Fibroblast of upper back skin (primary cell): ENCODE results near the gene LRRN1.

Source experiments
- DNase-seq: peaks from one replicate; pipeline ENCODE4 v3.0.0-alpha.2; 2013

Gene LRRN1

GRCh38 chr3:3799173-3800079 lies at the start of gene LRRN1:
TSS of gene LRRN1 (plus strand) at chr3:3799431. CDS start at chr3:3844642, 45,211 bp downstream.
- no peak for DNase-seq

- DNase-seq, result no peak
Measured at GRCh38 chr3:3753416-3753815, 45.8 kb upstream of the LRRN1 start.

GRCh38 chr3:3765661-3766060 lies 33.6 kb upstream of the LRRN1 start:
- no peak for DNase-seq

- DNase-seq, result no peak
Measured at GRCh38 chr3:3766140-3766539, 33.1 kb upstream of the LRRN1 start.

- no peak for DNase-seq
Measured at GRCh38 chr3:3771094-3771493, 28.1 kb upstream of the LRRN1 start.

- peak; percentile 23 for DNase-seq
Measured at GRCh38 chr3:3771567-3771966, 27.7 kb upstream of the LRRN1 start.

- DNase-seq, result no peak
Measured at GRCh38 chr3:3772338-3772737, 26.9 kb upstream of the LRRN1 start.

- DNase-seq, result no peak
Measured at GRCh38 chr3:3772920-3773319, 26.3 kb upstream of the LRRN1 start.

- no peak for DNase-seq
Measured at GRCh38 chr3:3776607-3777006, 22.6 kb upstream of the LRRN1 start.

GRCh38 chr3:3778216-3778615 lies 21.0 kb upstream of the LRRN1 start:
- no peak for DNase-seq

- DNase-seq, result peak; percentile 75
Measured at GRCh38 chr3:3778641-3779270, 20.5 kb upstream of the LRRN1 start.

GRCh38 chr3:3782457-3782856 lies 16.8 kb upstream of the LRRN1 start:
- no peak for DNase-seq

GRCh38 chr3:3783210-3783609 lies 16.0 kb upstream of the LRRN1 start:
- DNase-seq, result no peak

- no peak for DNase-seq
Measured at GRCh38 chr3:3783696-3784095, 15.5 kb upstream of the LRRN1 start.

- no peak for DNase-seq
Measured at GRCh38 chr3:3792391-3792790, 6.8 kb upstream of the LRRN1 start.

- no peak for DNase-seq
Measured at GRCh38 chr3:3798631-3799113, 559 bp upstream of the LRRN1 start.

GRCh38 chr3:3800080-3800455 lies 837 bp downstream of the LRRN1 start:
- DNase-seq, result no peak

- no peak for DNase-seq
Measured at GRCh38 chr3:3800685-3801493, 1.7 kb downstream of the LRRN1 start.

- DNase-seq, result no peak
Measured at GRCh38 chr3:3801494-3801841, 2.2 kb downstream of the LRRN1 start.

- no peak for DNase-seq
Measured at GRCh38 chr3:3802046-3802445, 2.8 kb downstream of the LRRN1 start.

- no peak for DNase-seq
Measured at GRCh38 chr3:3804560-3804959, 5.3 kb downstream of the LRRN1 start.

GRCh38 chr3:3806092-3806491 lies 6.9 kb downstream of the LRRN1 start:
- no peak for DNase-seq

- DNase-seq, result no peak
Measured at GRCh38 chr3:3806856-3807255, 7.6 kb downstream of the LRRN1 start.

GRCh38 chr3:3813013-3813412 lies 13.8 kb downstream of the LRRN1 start:
- no peak for DNase-seq
